HG03457 (cell line): ENCODE data around the gene RYR2.

Experiments
- ATAC-seq: cut with Tn5 transposase; IDR thresholded peaks from one replicate; pipeline ENCODE4 v1.9.1; 2021; ENCODE audit warnings: moderate number of reproducible peaks; ENCODE audit not compliant: unreplicated experiment

The RYR2 gene

DNA sequence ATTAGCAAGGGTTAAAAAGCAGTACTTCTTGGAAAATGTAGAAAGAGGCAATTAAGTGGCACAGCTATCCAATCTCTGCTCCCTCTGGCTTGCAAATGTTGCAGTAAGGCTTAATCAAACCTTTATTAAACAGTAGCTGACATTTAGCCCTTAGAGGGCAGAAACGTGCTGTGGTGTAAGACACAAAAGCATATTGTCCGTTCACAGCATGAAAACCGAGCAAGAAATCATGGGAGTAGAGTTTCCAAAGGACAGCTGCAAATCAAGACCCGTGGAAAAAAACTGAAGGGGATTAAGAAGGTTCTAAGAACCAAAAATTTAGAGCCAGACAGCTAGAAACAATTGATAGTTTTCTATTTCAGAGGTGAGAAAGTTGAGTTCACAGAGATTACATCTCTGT, 835.6 kb downstream of the RYR2 start:
- ATAC-seq, result no peak

GRCh38 chr1:237878406-237878805, 836.4 kb downstream of the RYR2 start:
- ATAC-seq, result no peak

DNA sequence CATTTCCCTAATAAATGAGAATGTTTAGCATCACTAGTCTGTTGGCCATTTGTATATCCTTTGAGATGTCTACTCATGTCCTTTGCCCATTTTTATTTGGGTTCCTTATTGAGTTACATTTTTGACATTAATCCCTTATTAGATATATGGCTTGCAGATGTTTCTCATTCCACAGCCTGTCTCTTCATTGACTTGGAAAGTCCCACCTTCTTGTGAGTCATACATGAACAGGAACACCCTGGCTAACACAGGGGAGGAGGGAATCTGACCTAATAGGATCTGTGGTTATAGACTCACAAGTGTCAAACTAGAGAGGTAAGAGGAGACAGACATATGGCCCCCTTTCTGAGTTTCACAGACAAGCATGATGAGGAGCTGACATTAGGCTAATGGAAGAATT, 837.2 kb downstream of the RYR2 start:
- ATAC-seq, result no peak
